Choroid plexus epithelial cell (primary cell): Measurements from ENCODE around the gene HDAC7.
A peak's percentile ranks its signal among the peaks of the same experiment; 100 is the strongest.

ENCODE experiments used
- DNase-seq: peaks from one replicate; pipeline ENCODE4 v3.0.0-alpha.2; 2010; ENCODE audit warnings: low read depth
- H3K4me3 ChIP-seq: 2 replicates; pipeline ENCODE4 v1.5.1; 2011; ENCODE audit warnings: low read depth, mild to moderate bottlenecking, control low read depth, low read length, moderate library complexity
- CTCF ChIP-seq: conservative IDR thresholded peaks from 2 replicates; pipeline ENCODE4 v1.5.1; 2011; ENCODE audit warnings: low read depth, mild to moderate bottlenecking, control low read depth, inconsistent platforms, low read length, moderate library complexity

The HDAC7 gene

GRCh38 chr12:47758834-47759690 is 60.6 kb downstream of the HDAC7 start, which contains the start of gene RAPGEF3:
Gene RAPGEF3 (minus strand): TSS chr12:47758880. CDS start chr12:47758556, 324 bp downstream.
- peak; percentile 75 for DNase-seq
- peak; percentile 65 for TF ChIP-seq CTCF
- H3K4me3 ChIP-seq = peak within 1 kb of the TSS; percentile 67

DNA sequence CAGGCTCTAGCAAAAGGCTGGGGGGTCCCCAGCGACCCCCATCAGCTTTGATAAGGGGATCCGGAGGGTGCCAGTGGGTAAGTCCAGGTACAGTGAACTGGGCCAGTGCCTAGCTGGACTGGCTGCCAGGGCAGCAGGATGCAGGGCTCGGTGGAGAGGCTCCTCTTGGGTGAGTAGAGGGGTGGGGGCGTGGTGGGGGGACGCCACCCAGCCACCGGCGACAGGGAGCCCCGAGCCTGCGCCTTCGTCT is 61.2 kb downstream of the HDAC7 start:
- no peak for DNase-seq
- no peak for TF ChIP-seq CTCF
- peak overlapping the region; percentile 67 for H3K4me3 ChIP-seq

DNA sequence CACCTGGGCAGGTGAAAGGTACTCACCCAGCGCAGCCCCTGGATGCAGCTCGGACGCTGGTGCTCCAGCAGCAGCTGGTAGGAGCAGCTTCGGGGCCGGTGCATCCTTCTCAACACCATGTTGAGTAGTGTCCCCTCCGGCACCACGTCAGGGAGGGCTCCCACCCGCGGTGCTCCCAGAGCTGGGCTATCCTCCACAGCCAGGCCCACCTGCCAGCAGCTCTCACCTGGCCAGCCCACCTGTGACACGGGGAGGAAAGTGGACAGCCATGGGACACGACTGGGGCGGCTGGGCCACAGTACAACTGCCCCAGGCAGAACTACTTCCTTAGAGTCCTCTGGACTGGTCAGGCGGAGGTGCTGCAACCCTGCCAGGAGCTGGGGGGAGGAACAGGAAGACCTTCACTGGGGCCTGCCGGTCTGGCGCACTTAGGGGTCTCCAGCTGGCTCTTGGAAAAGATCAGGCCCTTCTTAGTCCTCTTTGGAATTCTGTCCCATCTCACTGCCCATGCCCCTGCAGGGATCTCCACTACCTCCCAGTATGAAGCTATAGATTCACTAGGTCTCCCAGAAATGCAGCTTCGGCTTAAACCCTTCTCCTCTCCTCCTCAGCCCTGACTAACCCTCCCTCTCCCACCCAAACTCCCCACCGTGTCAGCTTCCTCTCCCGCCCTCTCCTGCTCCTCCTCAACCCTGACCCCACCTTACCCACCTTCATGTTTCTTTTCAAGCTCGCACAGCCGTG is 61.7 kb downstream of the HDAC7 start:
- peak overlapping the region; percentile 67 for H3K4me3 ChIP-seq
- DNase-seq = no peak
- no peak for TF ChIP-seq CTCF

- H3K4me3 ChIP-seq = peak overlapping the region; percentile 27
- no peak for TF ChIP-seq CTCF
- DNase-seq = no peak
Measured at GRCh38 chr12:47757364-47757839, 62.3 kb downstream of the HDAC7 start.

DNA sequence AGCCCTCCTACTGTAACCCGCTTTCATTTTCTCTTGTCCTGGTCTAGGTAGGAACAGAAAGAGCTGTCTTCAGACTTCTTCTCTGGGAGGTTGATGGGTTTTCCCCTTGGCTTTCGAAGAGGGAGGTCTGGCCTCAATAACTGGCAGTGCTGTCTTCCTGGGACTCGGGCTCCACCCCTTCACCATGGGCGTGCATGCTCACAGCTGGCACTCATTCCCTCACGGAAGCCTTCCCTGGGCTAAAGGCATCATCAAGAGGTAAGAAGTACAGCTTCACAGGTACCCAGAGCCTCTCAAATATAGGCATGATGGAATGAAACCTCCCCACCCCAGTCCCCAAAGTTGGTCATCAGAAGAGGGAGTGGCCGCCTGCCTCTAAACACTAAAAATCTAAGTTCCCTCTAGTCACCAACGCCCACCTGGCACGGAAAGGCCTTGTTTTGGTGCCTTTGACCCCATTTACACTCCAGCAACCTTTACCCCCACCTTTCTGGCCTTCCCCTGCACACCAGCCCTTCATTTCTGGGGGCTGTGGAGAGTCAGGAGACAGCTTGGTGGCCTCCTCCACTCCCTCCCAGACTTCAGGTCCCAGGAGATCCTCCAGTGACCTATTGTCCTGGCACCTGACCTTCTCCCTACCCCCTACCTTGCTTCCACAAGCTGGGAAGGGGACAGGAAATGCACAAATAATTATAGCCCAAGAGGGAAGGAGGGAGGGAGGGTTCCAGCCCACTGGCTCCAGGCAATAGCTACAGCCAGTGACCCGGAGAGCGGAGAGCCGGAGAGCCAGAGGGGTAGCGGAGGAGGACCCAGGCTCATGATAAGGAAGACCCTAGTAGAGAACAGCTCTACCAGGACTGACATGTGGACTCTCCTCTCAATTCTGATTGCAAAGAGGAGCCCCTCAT is 63.8 kb downstream of the HDAC7 start:
- TF ChIP-seq CTCF = no peak
- H3K4me3 ChIP-seq = no peak overlapping the region
- no peak for DNase-seq

GRCh38 chr12:47754881-47755280 is 64.8 kb downstream of the HDAC7 start:
- no peak for DNase-seq
- no peak overlapping the region for H3K4me3 ChIP-seq
- TF ChIP-seq CTCF = no peak
